Measurements from ENCODE around the gene SLTM. TPM values are rescaled to one million over a fixed set of nuclear protein-coding genes. Genes with fewer than 3 reads are reported as not detected.

Gene SLTM
- total RNA-seq, 2 experiments from 2014 or later: 79.8 to 89.9 TPM

DNA sequence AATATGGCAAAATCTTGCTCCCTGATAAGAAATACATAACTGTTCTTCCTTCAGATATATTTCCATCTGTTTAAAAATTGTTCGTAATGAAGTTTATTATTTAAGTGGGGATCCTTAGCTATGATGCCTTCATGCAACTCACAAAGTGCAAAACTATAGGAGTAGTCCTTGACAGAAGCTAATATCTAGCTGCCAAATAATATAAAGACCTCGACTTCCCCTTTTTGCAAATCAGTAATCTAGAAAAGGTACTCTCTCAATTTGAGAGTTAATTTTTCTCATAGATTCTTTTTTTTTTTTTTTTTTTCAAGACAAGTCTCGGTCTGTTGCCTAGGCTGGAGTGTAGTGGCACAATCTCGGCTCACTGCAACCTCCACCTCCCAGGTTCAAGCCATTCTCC, 23.0 kb downstream of the SLTM start:
- H3K9me3 Mint-ChIP-seq: no peaks in the 10 kb centered on the region

DNA sequence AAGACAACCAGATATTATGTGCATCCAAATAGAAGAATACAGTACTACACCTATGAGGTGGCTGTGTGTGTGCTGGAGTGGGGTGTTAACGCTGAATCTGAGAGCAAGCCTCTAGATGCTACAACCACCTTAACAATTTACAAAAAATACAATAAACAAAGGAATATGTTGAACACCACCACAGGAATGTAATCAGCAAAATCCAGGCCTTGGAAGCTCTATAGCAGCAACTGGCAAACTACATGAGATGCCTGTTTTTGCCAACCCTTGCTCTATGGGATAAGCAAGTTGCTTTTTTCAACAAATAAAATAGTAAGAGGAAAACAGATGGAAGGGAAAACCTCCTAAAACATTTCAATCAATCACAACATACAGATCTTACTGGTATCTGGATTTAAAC, 23.9 kb downstream of the SLTM start:
- ATAC-seq (no peak), DNase-seq (no peak)
- Mint-ChIP-seq H3K27me3 (no peaks in the 10 kb centered on the region), H3K4me1 (ENCODE audit: low read depth) (peaks cover 34% of the 10 kb centered on the region), H3K9me3 (no peaks in the 10 kb centered on the region), H3K4me3 (no peak overlapping the region), H3K36me3 (ENCODE audit: low read depth) (peaks cover 45% of the 10 kb centered on the region), H3K27ac (peak overlapping the region; percentile 17)
- CTCF ChIA-PET: no interaction called here
- no peak for TF ChIP-seq CTCF (IDR thresholded peaks at IDR 0.05)
- intact Hi-C loops (cut with micrococcal nuclease): no loop called here
- POLR2A ChIA-PET: interaction anchor here (0.8 kb wide), 1 partner anchor 12 kb away, joined by 3 read pairs; no protein-coding TSS in a partner anchor

More for the DNA sequence above, 23.0 kb downstream of the SLTM start:
- CTCF ChIA-PET: no interaction called here
- POLR2A ChIA-PET: interaction anchor here (0.8 kb wide), 1 partner anchor 11 kb away, joined by 3 read pairs; no protein-coding TSS in a partner anchor
- H3K27ac Mint-ChIP-seq: no peak overlapping the region
- H3K4me1 Mint-ChIP-seq (ENCODE audit: low read depth): peaks cover 34% of the 10 kb centered on the region
- intact Hi-C loops (cut with micrococcal nuclease): no loop called here
- H3K36me3 Mint-ChIP-seq (ENCODE audit: low read depth): peaks cover 47% of the 10 kb centered on the region
- ATAC-seq (no peak), DNase-seq (no peak)
- H3K27me3 Mint-ChIP-seq: no peaks in the 10 kb centered on the region
- H3K4me3 Mint-ChIP-seq: no peak overlapping the region
- no peak for TF ChIP-seq CTCF (IDR thresholded peaks at IDR 0.05)

DNA sequence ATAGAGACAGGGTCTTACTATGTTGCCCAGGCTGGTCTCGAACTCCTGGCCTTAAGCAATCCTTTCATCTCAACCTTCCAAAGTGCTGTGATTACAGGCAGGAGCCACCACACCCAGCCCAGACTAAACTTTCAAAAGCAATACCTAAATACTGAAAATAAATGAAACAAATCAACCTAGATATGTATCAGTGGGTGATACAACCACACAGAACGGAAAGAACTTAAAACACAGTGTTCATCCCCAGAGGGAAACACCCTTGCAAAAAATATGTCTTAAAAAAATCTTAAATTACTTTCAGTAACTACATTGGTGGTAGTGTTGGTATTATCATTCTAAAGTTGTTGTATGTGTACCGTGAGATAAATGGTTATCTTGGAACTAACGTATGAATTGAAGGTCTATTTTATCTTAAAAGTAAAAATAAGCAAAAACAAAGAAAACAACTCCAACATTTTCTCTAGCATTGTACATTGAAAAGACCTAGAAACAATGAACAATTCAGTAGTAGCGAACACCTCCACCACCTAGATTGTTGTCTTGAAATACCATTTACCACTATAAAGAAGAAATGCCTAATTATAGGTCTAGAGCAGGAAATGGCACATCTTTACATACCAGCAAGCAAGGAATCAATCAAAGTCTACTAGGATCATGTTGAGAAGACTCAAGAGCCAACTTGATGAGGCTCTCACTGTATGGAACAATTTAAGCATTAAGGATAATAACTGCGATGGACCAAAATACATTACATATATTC, 24.7 kb downstream of the SLTM start:
- Mint-ChIP-seq H3K4me3 (no peak overlapping the region), H3K27ac (peak overlapping the region; percentile 63), H3K9me3 (no peaks in the 10 kb centered on the region), H3K36me3 (ENCODE audit: low read depth) (peaks cover 38% of the 10 kb centered on the region), H3K4me1 (ENCODE audit: low read depth) (peaks cover 27% of the 10 kb centered on the region), H3K27me3 (no peaks in the 10 kb centered on the region)
- TF ChIP-seq CTCF (IDR thresholded peaks at IDR 0.05): no peak
- ChIA-PET CTCF (interaction anchor here (0.9 kb wide), 1 partner anchor 21 kb away, joined by 3 read pairs; no protein-coding TSS in a partner anchor), POLR2A (interaction anchor here (0.7 kb wide), 1 partner anchor 10 kb away, joined by 3 read pairs; no protein-coding TSS in a partner anchor)
- DNase-seq: no peak
- no peak for ATAC-seq
- intact Hi-C loops (cut with micrococcal nuclease): no loop called here

- no peaks in the 10 kb centered on the region for H3K9me3 Mint-ChIP-seq
- TF ChIP-seq CTCF (IDR thresholded peaks at IDR 0.05): no peak
- peaks cover 8% of the 10 kb centered on the region for H3K4me1 Mint-ChIP-seq (ENCODE audit: low read depth)
- H3K27me3 Mint-ChIP-seq: no peaks in the 10 kb centered on the region
- H3K4me3 Mint-ChIP-seq: no peak overlapping the region
- ChIA-PET CTCF (interaction anchor here (1.0 to 2.3 kb wide), 2 partner anchors 56 to 672 kb away, joined by 3 to 5 read pairs; no protein-coding TSS in a partner anchor), POLR2A (interaction anchor here (0.6 kb wide), 1 partner anchor 100 kb away, joined by 3 read pairs; no protein-coding TSS in a partner anchor)
- no peak for DNase-seq
- peaks cover 33% of the 10 kb centered on the region for H3K36me3 Mint-ChIP-seq (ENCODE audit: low read depth)
- no peak overlapping the region for H3K27ac Mint-ChIP-seq
- intact Hi-C loops (cut with micrococcal nuclease): no loop called here
- ATAC-seq: no peak
Observed at GRCh38 chr15:58900631-58901030, 32.8 kb downstream of the SLTM start.

- ChIA-PET POLR2A (no interaction called here), CTCF (no interaction called here)
- no peak for DNase-seq
- no peak for TF ChIP-seq CTCF (IDR thresholded peaks at IDR 0.05)
- Mint-ChIP-seq H3K9me3 (no peaks in the 10 kb centered on the region), H3K27me3 (no peaks in the 10 kb centered on the region), H3K4me1 (ENCODE audit: low read depth) (peaks cover 8% of the 10 kb centered on the region), H3K4me3 (no peak overlapping the region), H3K36me3 (ENCODE audit: low read depth) (peaks cover 48% of the 10 kb centered on the region), H3K27ac (no peak overlapping the region)
- intact Hi-C loops (cut with micrococcal nuclease): no loop called here
- no peak for ATAC-seq
Observed at GRCh38 chr15:58898150-58898680, 35.3 kb downstream of the SLTM start.

All from activated CD8-positive, alpha-beta T cell treated with anti-CD3 and anti-CD28 coated beads for 36 hours (primary cell).